SJSA1 (cell line): ENCODE data around the gene TPMT. TPM values are rescaled to one million over a fixed set of nuclear protein-coding genes. Genes with fewer than 3 reads are reported as not detected.

Experiments used
- DNase-seq, 2 experiments: peaks; one replicate each; pipeline ENCODE4 v3.0.0-alpha.2; 2015 to 2020; ENCODE audit warnings: low spot score in 2 of 2, low read depth in 1 of 2
- H3K27ac ChIP-seq: fragments of 250-450 bp; sonication (Bioruptor Pico); 2 replicates; pipeline ENCODE4 v1.5.1; 2020; ENCODE audit warnings: mild to moderate bottlenecking, moderate library complexity
- H3K27me3 ChIP-seq: fragments of 250-450 bp; sonication (Bioruptor Pico); replicated peaks from 2 replicates; pipeline ENCODE4 v1.5.1; 2020; ENCODE audit warnings: mild to moderate bottlenecking, moderate library complexity
- H3K36me3 ChIP-seq: fragments of 250-450 bp; sonication (Bioruptor Pico); 2 replicates; pipeline ENCODE4 v1.5.1; 2020; ENCODE audit warnings: mild to moderate bottlenecking
- H3K4me1 ChIP-seq: fragments of 250-450 bp; sonication (Bioruptor Pico); replicated peaks from 2 replicates; pipeline ENCODE4 v1.6.1; 2021; ENCODE audit warnings: mild to moderate bottlenecking
- H3K4me3 ChIP-seq: fragments of 250-450 bp; sonication (Bioruptor Pico); 2 replicates; pipeline ENCODE4 v1.5.1; 2020; ENCODE audit warnings: mild to moderate bottlenecking
- H3K9me3 ChIP-seq: fragments of 250-450 bp; sonication (Bioruptor Pico); replicated peaks from 2 replicates; pipeline ENCODE4 v1.5.1; 2020; ENCODE audit warnings: mild to moderate bottlenecking
- total RNA-seq: library from RNA; depleted of rRNA; stranded (reverse); fragments of >200 nt; shearing (Covaris generic); gene quantifications from 2 replicates; pipeline ENCODE4 v1.2.3, GENCODE V29; 2014

The TPMT gene
- total RNA-seq, 1 experiment from 2014 or later = 26.9 TPM

DNA sequence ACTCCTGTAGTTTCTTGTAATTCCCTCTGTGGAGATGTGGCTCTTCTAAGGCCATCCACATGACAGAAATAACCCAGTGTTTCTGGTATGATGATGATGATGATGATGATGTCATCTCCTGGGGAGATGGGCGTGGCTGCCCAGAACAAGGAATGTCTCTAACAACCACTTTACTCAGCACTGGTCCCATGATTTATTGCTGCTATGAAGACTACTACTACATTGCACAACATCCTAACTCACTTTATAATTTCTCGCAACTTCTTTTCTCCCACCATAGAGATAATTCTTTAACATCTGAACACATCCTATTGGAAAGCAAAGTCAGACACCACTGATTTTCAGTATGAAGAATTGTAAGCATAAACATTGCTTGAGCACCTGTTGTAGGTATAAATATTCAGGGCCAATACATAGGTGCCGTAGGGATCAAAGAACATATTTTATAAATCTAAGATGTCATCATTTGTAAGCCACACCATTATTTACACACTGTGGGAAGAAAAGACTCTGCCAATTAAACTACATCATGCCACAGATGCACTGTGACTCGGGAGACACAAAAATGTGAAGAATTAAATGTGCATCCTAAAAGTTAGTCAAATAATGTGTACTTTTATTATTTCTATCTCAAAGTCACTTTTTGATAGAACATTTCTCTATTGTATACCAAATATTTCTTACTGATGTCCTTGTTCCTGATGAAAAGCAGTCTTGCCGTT lies 6.4 kb downstream of the TPMT start:
- Histone ChIP-seq H3K4me1 (peaks cover 17% of the 10 kb centered on the region; the same call in 1 of the 2 replicates), H3K27me3 (no peaks in the 10 kb centered on the region), H3K27ac (peak overlapping the region; percentile 12; the same call in 1 of the 2 replicates), H3K9me3 (no peaks in the 10 kb centered on the region), H3K4me3 (no peak overlapping the region), H3K36me3 (peaks cover 22% of the 10 kb centered on the region)
- no peak for DNase-seq

DNA sequence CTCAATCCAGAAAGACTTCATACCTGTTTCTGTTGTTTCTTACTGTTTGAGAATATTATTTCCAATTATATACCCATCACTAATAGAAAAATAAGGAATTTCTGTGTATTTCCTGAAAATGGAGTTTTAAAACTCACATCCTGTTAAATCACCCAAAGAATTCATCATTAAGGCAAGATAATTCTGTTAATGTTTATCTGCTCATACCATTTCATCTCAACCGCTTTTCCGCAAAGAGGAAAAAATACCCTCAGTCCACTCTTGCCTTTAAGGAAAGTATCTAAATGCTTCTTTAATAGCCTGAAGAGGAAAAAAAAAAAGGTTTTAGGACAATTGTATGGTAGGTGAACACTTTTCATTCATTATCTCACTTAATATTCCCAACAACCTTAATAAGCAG lies 7.3 kb downstream of the TPMT start:
- peaks cover 10% of the 10 kb centered on the region; the same call in 1 of the 2 replicates for H3K4me1 ChIP-seq
- H3K27ac ChIP-seq = no peak overlapping the region
- H3K4me3 ChIP-seq = no peak overlapping the region
- H3K27me3 ChIP-seq = no peaks in the 10 kb centered on the region
- H3K9me3 ChIP-seq = no peaks in the 10 kb centered on the region
- DNase-seq = no peak
- H3K36me3 ChIP-seq = peaks cover 30% of the 10 kb centered on the region

DNA sequence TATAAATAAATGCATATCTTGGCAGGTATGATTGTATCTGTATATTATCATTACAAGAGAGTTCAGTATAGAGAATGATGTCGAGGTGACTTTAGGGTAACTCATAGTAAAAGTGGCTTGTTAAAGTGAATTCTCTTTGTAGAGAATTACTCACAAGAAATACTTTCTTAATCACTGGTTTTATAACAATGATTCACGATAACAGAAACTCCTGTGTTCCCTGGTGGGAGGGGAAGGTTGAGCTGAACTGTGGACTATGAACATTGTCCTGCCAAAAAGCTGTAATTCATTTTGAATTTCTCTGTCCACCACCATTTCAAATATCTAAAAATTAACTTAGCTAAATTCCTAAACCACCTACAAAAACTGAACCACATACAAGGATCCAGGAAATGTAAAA lies 7.7 kb downstream of the TPMT start:
- H3K27me3 ChIP-seq = no peaks in the 10 kb centered on the region

DNA sequence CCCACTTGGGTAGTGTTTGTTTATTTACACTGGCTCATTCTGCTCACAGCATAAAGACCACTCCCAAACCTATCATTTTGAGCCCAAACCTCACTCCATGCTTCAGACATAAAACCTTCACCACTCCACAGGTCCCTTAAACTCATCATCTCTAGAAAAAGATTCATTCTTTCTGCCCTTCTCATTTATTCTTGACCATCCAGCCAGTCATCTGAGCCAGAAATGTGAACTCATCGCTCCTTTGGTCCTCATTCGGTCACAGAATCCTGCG lies 12.4 kb downstream of the TPMT start:
- Histone ChIP-seq H3K9me3 (no peaks in the 10 kb centered on the region), H3K27ac (no peak overlapping the region), H3K4me1 (peaks cover 9% of the 10 kb centered on the region; the same call in 1 of the 2 replicates), H3K4me3 (no peak overlapping the region), H3K27me3 (no peaks in the 10 kb centered on the region), H3K36me3 (peaks cover 34% of the 10 kb centered on the region)
- no peak for DNase-seq

More for the DNA sequence above, 7.7 kb downstream of the TPMT start:
- Histone ChIP-seq H3K4me3 (no peak overlapping the region), H3K36me3 (peaks cover 32% of the 10 kb centered on the region), H3K9me3 (no peaks in the 10 kb centered on the region), H3K27ac (no peak overlapping the region), H3K4me1 (peaks cover 12% of the 10 kb centered on the region; the same call in 1 of the 2 replicates)
- no peak for DNase-seq

DNA sequence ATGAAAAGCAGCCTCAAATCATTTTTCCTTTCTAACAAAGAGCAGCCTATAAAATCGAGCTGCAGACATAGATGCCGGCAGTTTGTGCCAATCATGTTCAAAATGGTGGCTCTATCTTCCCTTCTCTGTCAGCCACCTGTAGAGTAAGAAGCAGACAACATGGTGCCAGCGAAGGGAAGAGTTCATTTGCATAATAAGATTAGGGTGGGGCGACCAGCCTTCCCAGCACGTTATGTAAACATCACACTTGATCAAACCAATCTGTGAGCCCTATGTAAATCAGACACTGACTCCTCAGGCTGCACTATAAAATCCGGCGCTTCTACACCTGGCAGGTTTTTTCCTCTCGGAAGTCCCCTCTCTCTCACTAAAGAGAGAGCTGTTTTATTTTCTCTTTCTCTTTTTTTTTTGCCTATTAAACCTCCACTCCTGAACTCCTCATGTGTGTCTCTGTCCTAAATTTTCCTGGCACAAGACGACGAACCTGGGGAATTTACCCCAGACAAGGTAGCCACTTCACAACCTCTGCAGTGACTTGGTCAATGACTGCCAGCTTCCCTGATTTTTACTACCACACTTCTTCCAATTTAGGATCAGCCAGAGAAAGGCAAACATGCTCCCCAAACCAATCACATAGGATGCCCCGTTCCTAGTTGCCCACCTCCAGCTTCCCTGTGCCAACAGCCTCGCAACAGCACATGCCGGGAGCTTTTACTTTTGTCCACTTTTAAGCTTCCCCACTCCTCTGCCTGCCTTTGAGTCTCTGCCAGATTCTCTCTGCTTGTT lies 12.9 kb downstream of the TPMT start:
- Histone ChIP-seq H3K27me3 (no peaks in the 10 kb centered on the region), H3K4me1 (peaks cover 4% of the 10 kb centered on the region; the same call in 1 of the 2 replicates), H3K36me3 (peaks cover 34% of the 10 kb centered on the region), H3K9me3 (no peaks in the 10 kb centered on the region), H3K27ac (no peak overlapping the region), H3K4me3 (no peak overlapping the region)
- no peak for DNase-seq

DNA sequence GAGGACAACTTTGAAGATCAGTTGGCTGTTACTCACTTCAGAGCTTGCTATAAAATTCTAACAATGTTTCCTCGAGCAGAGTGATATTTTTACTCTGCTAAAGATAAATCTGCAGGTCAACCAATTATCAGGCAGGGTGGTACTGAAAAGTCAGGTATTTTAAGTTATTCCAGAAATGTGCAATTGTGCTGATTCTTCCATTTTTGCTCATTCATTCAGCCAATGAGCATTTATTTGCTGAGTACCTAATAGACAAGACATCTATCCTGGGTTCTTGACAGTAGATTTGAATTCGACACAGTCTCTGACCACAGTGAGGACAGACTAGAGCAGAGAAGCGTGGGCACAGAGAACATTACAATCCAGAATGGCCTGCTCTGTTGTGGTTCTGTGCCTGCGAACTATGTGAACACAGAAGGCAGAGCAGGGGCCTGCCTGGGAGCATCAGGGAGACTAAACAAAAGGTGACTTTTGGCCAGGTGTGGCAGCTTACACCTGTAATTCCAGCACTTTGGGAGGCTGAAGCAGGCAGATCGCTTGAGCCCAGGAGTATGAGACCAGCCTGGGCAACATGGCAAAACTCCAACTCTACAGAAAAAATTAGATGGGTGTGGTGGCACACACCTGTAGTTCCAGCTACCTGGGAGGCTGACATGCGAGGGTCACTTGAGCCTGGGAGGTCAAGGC lies 14.8 kb downstream of the TPMT start:
- Histone ChIP-seq H3K9me3 (no peaks in the 10 kb centered on the region), H3K36me3 (peaks cover 32% of the 10 kb centered on the region), H3K27me3 (no peaks in the 10 kb centered on the region), H3K27ac (no peak overlapping the region), H3K4me1 (0 out of 2 replicates have a peak, but pooled peaks cover 3% of the 10 kb centered on the region), H3K4me3 (no peak overlapping the region)
- DNase-seq = no peak

DNA sequence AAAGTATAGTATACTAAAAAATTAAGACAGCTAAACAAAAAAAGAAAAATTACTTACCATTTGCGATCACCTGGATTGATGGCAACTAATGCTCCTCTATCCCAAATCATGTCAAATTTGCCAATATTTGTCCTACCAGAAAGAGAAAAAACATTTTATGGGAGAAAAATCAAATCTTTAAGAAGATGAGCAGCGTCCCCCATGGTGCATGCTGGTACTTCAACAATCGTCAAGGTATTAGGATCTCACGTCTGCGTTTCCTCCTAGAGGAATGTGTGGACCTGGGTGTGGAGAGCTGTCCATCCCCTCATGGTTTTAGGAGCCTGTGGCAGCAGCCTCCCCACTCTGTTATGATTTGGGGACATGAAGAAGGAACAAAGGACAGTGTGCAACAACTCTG lies 16.0 kb downstream of the TPMT start:
- H3K4me1 ChIP-seq = 0 out of 2 replicates have a peak, but pooled peaks cover 3% of the 10 kb centered on the region
- peaks cover 35% of the 10 kb centered on the region for H3K36me3 ChIP-seq
- H3K27ac ChIP-seq = no peak overlapping the region
- no peaks in the 10 kb centered on the region for H3K27me3 ChIP-seq
- no peaks in the 10 kb centered on the region for H3K9me3 ChIP-seq
- DNase-seq = no peak
- no peak overlapping the region for H3K4me3 ChIP-seq

DNA sequence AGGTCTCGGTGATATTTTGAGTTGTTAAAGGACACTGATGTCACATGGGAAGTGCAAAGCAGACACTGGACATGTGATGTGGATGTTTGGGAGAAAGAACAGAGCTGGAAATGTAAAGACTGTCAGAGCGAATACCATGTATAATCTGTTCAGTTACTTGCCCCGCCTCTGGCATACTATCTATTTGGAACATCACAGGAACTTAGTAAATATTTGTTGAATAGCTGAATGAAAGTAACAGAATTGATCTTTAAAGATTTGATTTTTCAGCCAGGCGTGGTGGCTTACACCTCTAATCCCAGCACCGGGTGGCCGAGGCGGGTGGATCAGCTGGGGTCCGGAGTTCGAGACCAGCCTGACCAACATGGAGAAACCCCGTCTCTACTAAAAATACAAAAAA lies 18.6 kb downstream of the TPMT start:
- Histone ChIP-seq H3K4me3 (no peak overlapping the region), H3K4me1 (no peaks in the 10 kb centered on the region), H3K27ac (no peak overlapping the region), H3K36me3 (peaks cover 27% of the 10 kb centered on the region), H3K27me3 (no peaks in the 10 kb centered on the region), H3K9me3 (no peaks in the 10 kb centered on the region)
- no peak for DNase-seq

DNA sequence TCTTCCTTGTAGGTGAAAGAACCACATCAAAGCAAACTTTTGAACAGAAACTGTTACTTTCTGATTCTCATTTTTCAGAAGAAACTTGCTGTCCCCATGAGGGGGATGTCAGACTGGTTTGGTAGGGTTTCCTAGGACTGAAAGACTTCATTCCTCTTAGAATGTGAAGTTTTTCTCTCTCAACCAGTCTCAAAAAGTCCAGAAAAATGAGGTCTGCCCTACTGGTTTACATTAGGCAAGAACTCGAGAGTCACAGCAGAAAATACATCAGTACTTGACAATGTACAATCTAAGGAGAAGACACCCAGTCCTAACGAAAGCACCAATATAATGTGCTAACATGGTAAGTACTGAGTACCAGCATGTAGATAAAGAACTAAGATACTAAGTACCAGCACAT lies 19.7 kb downstream of the TPMT start:
- Histone ChIP-seq H3K4me3 (no peak overlapping the region), H3K36me3 (peaks cover 30% of the 10 kb centered on the region), H3K27me3 (no peaks in the 10 kb centered on the region), H3K9me3 (no peaks in the 10 kb centered on the region), H3K27ac (no peak overlapping the region), H3K4me1 (no peaks in the 10 kb centered on the region)
- no peak for DNase-seq

DNA sequence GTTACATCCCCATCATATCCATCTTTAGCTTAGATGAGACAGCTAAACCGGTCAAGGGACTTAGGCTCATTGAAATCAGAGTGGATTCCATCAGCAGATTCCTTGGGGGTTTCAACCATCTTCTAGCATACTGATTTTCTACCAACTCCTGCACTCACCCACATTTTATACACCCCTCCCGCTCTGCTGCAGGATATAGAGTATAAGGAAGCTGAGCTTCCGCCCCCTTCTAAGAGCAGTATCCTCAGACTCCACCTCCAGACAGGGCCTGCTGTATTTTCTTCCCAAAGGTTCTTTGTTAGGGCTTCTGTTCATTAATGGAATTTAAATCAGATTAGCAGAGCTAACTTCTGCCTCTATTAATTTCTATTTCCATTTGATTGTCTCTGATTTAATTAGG lies 22.5 kb downstream of the TPMT start:
- Histone ChIP-seq H3K36me3 (peaks cover 20% of the 10 kb centered on the region), H3K4me3 (no peak overlapping the region), H3K9me3 (no peaks in the 10 kb centered on the region), H3K27me3 (no peaks in the 10 kb centered on the region), H3K4me1 (no peaks in the 10 kb centered on the region), H3K27ac (no peak overlapping the region)
- DNase-seq = no peak

DNA sequence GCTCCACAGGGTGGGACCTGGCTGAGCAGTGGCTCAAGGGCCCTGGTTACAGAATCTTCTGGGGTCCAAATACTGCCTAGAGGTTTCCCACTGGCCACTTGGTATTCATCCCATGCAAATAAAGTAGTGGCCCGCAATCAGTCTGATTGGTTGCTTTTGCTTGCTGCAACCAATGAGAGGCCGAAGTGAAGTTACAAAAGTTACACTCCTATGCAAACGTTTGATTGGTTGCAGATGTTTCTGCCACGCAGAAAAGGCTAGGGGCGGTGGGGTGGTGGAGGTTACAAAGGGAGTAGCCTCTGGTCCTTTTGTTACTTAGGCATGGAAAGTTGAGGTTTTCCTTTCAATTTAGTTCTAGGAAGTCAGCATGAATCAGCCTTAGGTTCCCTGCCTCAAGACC lies 28.8 kb downstream of the TPMT start:
- no peak overlapping the region for H3K4me3 ChIP-seq
- peak in 1 of 2 experiments; percentile 31 for DNase-seq
- H3K27ac ChIP-seq = 0 out of 2 replicates have a peak overlapping the region, but pooled peaks have one; percentile 16
- H3K4me1 ChIP-seq = peaks cover 20% of the 10 kb centered on the region
- no peaks in the 10 kb centered on the region for H3K9me3 ChIP-seq
- peaks cover 4% of the 10 kb centered on the region; the same call in 1 of the 2 replicates for H3K36me3 ChIP-seq
- H3K27me3 ChIP-seq = no peaks in the 10 kb centered on the region

DNA sequence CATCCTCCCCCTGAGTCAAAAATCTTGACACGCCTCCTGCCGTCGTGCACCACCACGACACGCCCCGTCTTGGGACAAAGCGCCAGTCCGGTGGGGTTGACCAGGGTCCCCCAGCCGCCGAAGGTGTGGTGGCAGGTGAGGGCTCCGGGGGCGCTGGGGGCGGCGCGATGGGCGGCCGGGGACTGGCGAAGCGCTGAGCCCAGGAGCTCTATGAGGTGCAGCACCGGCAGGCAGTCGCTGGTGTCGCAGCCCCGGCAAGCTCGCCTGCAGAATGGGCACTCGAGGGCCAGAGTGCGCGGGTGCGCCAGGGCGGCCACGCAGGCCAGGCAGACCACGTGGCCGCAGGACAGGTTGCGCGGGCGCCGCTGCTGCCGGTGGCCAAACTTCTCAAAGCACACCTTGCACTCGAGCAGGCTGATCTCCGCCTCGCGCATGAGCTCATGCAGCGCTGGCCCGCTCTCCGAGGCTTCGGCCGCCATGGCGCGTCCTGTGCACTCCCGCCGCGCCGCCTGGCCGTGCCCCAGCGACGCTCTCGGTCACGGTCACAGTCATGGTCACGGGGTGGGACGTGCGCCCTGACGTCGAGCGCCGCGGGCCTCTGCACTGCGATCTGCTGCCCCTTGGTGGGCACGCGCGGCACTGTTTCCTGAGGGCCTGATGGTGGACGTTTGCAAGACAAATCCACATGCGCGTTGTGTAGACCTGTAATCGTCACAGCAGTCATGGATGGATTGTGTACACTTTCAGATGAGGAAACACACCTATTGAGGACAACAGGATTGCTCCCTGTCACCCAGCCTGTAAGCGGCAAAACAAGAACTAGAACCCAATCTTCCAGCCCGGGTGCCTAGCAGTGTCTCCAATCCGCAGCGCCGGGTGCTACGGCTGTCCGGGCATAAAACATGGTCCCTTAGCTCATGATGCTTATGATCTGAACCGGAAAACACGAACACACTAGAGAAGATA lies 32.5 kb downstream of the TPMT start, which contains the start of gene NHLRC1:
Gene NHLRC1 (minus strand): TSS at position 550 of the 966 bp plus-strand sequence. CDS start 71 bp downstream, at position 479.
- H3K4me3 ChIP-seq = peak within 1 kb of the TSS; percentile 31
- H3K27ac ChIP-seq = no peak within 1 kb of the TSS
- no peaks in the 10 kb centered on the region for H3K27me3 ChIP-seq
- peaks cover 20% of the 10 kb centered on the region for H3K4me1 ChIP-seq
- DNase-seq = peak; percentile 67 to 87
- H3K9me3 ChIP-seq = no peaks in the 10 kb centered on the region
- H3K36me3 ChIP-seq = no peaks in the 10 kb centered on the region

DNA sequence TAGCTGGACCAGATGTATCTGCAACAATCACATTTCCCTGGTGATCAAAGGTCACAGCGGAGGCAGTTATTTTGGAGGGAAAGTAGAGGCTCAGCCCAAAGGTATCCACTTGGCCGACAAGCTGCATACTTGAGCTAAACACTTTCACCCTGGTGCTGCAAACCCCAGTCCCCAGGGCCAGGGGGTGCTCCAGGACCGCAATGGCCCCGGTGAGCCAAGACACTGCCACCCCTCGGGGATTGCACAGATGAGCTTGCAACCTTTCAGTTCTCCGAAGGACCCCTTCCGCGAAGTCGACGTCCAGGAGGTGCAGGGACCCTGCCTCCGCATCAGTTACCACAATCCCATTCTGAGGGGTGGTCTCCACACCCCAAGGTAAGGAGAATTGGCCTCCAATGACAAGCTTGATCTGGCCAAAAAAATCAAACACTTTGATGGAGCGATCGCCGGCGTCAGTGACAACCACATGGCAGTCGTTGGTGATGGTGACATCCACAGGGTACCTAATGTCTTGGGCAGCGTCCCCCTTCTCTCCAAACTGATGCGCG lies 33.2 kb downstream of the TPMT start:
- DNase-seq = no peak

More for the DNA sequence above, 33.2 kb downstream of the TPMT start:
- Histone ChIP-seq H3K4me3 (no peak overlapping the region), H3K27ac (no peak overlapping the region), H3K4me1 (peaks cover 20% of the 10 kb centered on the region), H3K9me3 (no peaks in the 10 kb centered on the region), H3K36me3 (no peaks in the 10 kb centered on the region), H3K27me3 (no peaks in the 10 kb centered on the region)
